CD4-positive, alpha-beta T cell treated with Interferon gamma for 1 hour (primary cell): ENCODE measurements around the gene SPEF2.

Experiments
- DNase-seq: peaks from one replicate; pipeline ENCODE4 v3.0.0-alpha.2; 2020

SPEF2 gene, protein sequence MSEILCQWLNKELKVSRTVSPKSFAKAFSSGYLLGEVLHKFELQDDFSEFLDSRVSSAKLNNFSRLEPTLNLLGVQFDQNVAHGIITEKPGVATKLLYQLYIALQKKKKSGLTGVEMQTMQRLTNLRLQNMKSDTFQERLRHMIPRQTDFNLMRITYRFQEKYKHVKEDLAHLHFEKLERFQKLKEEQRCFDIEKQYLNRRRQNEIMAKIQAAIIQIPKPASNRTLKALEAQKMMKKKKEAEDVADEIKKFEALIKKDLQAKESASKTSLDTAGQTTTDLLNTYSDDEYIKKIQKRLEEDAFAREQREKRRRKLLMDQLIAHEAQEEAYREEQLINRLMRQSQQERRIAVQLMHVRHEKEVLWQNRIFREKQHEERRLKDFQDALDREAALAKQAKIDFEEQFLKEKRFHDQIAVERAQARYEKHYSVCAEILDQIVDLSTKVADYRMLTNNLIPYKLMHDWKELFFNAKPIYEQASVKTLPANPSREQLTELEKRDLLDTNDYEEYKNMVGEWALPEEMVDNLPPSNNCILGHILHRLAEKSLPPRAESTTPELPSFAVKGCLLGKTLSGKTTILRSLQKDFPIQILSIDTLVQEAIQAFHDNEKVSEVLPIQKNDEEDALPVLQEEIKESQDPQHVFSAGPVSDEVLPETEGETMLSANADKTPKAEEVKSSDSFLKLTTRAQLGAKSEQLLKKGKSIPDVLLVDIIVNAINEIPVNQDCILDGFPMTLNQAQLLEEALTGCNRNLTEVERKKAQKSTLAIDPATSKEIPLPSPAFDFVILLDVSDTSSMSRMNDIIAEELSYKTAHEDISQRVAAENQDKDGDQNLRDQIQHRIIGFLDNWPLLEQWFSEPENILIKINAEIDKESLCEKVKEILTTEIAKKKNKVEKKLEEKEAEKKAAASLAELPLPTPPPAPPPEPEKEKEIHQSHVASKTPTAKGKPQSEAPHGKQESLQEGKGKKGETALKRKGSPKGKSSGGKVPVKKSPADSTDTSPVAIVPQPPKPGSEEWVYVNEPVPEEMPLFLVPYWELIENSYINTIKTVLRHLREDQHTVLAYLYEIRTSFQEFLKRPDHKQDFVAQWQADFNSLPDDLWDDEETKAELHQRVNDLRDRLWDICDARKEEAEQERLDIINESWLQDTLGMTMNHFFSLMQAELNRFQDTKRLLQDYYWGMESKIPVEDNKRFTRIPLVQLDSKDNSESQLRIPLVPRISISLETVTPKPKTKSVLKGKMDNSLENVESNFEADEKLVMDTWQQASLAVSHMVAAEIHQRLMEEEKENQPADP (N-terminal part only)

DNA sequence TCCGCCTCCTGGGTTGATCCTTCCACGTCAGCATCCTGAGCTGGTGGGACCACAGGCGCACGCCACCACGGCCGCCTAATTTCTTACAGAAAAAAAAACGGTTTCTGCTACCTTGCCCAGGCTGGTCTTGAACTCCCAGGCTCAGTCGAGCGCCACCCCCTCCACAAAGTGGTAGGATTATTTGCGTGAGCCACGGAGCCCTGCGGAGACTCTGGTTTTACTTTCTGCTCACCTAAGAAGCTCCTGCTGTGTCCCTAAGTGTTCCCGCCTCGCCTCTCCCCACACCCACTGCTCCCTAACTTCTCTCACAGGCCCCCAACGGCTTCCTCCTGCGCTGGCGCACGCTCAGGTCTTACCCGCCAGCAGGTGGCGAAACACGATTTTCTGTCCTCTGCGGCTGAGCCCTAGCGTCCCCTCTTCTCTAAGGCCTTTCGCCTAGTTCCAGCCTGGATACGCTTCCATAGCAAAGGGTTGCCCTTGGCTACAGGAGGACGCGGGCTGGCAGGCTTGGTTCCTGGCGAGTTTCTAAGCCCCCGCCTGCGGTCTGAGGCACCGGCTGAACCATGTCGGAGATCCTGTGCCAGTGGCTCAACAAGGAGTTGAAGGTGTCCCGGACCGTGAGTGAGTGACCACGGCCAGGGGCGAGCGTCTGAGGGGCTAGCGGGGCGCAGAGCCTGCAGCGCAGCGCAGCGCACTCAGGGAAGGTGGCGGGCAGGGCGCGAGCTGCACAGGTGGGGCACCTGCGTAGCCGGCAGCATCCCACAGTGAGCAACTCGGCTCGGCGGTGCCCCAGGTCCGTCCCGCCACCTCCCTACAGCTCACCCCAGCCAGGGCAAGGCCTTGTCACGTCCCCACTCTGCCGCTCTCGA, at the start of gene SPEF2:
Gene SPEF2, plus strand, starts transcription at position 429 of the 869 bp plus-strand sequence. Its CDS starts 135 bp downstream, at position 564.
- DNase-seq = peak; percentile 77

DNA sequence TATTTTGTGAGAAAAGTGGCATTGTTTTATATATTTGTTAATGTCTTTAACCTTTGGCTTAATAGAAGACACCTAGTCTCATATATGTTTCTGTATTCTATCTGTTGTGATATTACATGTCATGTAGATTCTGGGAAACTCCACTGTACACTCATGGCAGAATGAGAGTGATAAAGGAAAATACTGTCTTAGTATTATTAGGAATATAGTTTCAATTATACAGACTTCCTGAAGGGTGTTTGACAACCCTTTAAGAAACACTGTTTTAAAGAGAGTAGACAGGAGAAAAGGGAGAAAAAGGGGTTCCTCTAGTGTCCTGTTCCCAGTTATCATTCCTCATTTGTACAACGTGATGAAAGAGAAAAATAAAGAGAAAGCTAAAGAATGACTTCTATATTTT, 42.1 kb upstream of the SPEF2 start:
- no peak for DNase-seq

DNA sequence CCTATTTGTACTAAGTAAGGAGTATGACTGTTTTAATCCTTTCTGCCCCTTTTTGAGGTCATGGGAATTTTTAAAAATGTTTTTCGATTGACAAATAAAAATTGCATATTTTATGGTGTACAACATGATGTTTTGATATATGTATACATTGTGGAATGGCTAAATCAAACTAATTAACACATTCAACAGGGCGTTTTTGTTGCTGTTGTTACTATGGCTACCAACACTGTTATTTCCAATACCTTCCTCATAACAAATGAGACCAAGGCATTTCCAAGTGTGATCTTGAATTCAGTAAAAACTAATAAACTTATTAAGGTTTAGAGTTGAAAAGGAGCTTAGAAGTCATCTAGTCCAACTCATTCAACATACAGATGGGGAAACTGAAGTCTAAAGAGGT, 30.2 kb upstream of the SPEF2 start:
- DNase-seq = no peak

DNA sequence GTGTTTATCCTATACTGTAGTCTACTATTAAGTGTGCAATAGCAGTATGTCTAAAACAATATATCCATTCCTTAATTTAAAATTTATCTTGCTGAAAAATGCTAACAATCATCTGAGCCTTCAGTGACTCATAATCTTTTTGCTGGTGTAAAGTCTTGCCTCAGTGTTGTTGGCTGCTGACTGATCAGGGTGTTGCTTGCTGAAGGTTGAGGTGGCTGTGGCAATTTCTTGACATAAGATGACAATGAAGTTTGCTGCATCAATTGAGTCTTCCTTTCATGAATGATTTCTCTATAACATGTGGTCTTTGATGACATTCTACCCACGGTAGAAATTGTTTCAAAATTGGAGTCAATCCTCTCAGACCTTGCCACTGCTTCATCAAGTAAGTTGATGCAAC, 24.3 kb upstream of the SPEF2 start:
- no peak for DNase-seq

DNA sequence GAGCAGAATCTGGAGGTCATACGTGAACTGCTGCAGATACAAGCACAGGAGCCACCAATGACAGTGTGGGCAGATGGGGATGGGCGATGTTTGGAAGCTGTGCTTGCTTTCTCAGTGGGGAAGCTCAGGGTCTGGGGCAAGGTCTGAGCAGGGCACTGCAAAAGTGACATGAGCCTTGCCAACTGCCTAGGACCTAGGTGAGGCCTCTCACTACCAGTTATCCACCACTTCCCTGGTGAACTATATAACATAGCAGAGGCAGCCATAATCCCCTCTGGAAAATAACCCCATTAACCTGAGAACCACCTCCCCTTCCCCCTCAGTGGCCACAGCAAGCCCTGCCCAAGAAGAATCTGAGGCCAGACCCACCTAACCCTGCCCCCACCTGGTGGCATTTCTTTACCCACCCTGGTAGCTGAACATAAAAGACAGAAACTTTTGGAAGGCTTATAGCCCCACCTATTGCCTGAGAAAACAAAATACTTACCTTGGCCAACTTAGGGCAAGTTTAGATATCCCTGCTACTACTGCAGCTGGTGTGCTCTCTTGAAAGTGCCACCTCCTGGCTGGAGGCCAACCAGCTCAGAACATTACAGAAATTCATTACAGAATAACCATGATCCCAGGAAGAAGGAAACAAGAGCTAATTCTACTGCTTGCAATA, 18.8 kb upstream of the SPEF2 start:
- DNase-seq = no peak

DNA sequence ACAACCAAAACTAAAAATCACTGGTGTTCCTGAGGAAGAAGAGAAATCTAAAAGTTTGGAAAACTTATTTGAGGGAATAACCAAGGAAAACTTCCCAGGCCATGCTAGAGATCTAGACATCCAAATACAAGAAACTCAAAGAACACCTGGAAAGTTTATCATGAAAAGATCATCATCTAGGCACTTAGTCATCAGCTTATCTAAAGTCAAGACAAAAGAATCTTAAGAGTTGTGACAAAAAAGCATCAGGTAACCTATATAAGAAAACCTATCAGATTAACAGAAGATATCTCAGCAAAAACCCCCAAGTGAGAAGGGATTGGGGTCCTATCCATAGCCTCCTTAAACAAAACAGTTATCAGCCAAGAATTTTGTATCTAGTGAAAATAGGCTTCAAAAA, 17.1 kb upstream of the SPEF2 start:
- no peak for DNase-seq

DNA sequence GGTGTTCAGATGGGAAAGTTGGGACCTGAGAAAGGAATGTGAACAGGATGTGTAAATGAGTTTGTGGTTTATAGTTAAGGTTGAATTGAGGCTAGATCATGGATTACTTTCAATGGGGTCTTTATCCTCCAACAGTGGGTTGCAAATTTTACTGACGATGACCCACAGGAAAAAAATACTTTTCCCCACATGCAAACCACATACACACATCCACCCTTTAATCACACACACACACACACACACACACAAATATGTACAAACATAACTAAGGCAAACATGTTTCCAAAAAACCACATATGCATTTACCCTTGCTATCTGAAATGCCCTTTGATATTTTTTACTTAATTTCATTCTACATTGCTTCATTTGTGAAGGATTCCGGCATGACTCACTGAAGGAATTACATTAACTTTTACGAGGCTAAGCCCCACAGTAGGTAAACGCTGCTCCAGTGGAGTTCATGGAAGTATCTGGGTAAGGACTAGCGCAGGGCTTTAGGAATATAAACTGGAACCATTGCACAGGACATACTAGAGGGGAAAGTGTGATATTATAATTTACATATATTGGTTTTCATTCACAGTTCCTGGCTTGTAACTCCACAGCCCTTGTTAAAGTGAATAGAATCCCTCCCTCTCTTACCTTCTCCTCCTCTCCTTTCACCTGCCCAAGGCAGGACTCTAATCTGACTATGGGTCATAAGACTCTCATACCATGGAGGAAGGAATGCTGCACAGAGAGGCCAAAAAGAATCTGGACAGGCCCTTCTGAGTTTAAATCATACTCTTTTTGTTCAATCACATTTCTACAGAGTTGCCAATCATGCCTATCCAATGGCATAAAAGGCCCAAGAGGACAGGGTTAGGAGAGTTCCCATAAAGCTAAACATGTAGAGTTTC, 8.5 kb upstream of the SPEF2 start:
- DNase-seq = no peak

DNA sequence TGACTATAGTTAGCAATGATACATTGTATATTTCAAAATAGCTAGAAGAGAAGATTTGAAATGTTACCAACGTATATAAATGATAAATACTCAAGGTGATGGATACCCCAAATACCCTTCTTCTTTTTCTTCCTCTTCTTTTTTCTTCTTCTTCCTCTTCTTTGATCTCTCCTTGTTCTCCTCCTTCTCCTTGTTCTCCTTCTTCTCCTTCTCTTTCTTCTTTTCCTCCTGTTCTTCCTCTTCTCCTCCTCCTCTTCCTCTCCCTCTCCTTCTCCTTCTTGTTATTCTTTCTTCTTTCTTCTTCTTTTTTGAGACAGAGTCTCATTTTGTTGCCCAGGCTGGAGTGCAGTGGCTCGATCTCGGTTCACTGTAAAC, 616 bp upstream of the SPEF2 start:
- DNase-seq = no peak

DNA sequence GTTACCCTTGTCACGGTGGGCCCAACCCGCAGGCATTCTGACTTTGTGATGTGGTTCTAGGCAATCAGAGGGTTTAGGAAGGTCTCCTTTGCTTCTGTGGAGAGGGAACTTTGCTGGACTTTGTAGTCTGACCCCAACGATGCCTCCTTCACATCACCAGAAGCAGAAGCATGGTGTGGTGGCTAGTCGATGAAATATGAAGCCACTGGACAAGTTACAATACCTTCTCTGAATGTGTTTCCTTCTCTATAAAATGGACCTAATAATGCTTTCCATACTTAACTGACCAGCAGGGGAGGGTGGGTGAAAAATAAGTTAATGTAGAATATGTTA, 607 bp downstream of the SPEF2 start:
- DNase-seq = no peak

DNA sequence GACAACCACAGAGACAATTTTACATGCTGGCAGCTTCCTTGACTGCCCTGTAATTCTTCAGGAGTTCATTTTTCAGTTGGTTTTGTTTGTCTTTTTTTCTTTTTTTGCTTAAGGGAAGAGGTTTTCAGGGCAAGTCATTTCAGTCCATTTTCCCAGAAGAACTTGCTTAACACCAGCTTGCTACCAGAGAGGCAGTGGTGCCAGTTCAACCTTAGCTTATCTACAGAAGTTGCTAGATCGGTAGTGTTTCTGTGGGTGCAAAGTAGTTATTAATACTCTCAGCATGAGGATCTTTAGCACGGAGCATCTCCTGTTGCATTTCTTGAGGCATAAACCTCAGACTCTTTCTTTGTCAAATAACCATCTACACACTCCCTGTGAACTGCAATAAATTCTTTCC, 1.1 kb downstream of the SPEF2 start:
- DNase-seq = no peak

DNA sequence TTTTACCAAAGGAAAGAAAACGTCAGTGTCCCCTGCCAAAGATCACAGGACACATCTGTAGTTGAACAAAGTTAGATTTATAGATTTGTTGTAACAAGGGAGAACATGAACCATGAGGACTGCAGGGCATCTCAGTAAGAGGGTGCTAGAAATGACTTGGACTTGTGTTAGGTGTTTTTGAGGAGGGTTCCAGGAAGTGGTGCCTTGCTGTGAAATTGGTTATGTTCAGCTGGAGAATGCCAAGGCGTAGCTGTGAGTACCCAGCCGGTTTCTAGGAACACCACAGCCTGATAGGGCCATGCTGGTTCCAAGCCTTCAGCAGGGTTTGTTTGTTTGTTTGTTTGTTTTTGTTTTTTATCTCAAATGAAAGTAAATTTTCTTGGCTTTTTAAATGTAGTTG, 5.3 kb downstream of the SPEF2 start:
- DNase-seq = no peak

DNA sequence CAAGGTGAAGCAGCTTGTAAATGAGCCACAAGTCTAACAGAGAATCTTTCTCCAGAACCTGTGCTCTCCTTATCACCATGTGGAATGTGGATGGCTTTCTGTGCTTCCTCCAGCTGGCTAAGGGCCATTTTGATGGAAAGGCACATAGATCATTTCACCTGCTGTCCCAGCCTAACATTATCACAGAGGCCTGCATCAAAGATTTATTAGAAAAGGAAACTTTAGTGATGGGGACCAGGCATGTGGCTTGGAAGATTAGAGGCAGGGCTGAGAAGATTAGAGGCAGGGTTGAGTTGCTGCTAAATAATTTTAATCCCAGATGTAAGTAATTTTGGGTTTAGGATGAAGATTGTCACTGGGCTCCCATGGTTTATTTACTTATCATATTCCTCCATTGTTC, 6.3 kb downstream of the SPEF2 start:
- DNase-seq = no peak

DNA sequence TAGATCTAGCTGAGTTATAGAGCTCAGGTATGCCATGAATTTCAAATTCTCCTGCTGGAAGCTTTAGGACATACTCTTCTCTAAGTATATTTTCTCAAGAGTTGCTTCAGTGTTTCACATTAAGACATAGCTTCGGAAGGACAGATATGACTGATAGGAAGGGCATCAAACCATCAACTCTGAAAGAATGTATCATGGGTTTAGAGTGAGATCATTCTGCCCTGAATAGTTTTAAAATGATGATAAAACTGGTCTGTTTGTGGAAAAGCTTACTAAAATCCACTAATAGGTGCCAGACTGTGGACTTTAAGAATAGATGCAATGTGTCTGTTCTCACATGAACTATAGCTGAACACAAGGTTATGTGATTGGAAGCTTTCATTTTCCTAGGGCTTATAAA, 8.4 kb downstream of the SPEF2 start:
- DNase-seq = no peak

DNA sequence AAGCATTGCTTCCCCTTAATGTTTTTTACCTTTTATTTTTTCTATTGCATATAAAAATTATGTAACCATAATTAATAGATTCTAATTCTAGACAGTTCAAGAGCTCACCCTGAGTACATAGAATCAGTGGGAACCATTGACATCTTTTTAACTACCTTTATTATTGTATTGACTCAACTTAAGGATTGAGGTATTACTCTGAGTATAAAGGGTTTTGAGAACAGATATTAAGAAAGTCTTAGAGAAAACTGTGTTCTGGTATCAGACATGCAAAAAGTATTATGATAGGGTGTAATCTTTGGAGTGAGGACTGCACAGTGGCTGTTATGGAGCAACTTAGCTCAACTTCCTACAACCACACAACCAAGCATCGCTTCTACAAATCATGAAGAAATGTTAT, 8.9 kb downstream of the SPEF2 start:
- no peak for DNase-seq

DNA sequence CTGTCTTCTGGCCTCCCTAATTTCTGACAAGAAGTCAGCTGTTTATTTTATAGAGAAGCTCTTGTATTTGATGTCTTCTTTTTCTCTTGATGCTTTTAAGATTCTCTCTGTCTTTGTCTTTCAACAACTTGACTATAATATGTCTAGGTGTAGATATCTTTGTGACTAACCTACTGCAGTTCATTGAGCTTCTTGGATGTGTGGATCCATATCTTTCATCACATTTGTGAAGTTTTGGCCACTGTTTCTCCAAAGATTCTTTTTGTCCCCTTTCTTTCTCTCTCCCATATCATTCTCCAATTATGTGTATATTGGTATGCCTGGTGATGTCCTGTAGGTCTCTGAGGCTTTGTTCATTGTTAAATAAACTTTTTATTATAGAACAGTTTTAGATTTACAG, 16.7 kb downstream of the SPEF2 start:
- no peak for DNase-seq

DNA sequence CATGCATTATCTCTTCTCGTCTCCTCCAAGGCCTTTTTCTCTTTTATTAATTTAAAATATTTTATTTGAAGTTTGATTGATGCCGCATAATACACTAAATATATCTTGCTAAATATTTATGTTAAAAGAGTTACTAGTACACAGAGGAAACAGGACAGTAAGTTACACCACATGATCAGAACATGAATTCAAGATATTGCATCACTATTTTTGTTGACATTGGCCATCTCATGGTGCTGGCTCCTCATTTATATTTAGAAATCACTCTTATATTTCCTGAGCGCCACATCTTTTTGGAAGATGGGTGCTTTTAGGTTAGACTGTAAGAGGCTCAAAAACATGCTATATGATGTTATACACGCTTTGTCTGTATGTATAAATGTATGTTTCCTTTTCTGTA, 23.0 kb downstream of the SPEF2 start:
- no peak for DNase-seq

DNA sequence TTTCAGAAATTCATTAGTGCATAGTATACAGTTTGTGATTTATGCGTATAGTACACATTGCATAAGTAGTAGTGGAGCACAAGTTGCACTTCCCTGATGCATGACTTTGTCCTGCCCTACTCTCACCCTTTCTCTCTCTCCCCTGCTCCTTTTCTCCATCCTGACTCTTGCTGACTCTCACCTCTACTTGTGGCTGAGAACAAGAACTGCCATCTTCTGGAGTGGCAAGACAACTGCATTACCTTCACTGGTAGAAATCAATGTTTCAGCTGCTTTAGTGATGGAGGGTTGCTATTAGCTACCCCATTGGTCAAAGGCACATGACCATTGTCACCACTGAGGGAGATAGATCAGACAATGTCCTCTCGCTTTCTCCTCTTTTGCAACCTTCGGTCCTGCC, 26.9 kb downstream of the SPEF2 start:
- DNase-seq = no peak

DNA sequence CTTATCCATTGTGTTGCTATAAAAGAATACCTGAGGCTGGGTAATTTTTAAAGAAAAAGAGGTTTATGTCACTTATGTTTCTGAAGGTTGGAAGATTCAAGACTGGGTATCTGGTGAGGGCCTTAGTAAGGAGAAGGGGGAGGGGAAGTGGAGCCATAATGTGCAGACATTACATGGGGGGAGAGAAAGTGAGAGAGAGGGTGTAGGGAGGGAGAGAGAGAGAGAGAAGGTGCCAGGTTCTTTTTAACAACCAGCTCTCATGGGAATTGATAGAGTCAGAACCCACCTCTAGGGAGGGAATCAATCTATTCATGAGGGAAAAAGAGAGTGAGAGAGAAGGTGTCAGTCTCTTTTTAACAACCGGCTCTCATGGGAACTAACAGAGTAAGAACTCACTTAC, 29.5 kb downstream of the SPEF2 start:
- no peak for DNase-seq

DNA sequence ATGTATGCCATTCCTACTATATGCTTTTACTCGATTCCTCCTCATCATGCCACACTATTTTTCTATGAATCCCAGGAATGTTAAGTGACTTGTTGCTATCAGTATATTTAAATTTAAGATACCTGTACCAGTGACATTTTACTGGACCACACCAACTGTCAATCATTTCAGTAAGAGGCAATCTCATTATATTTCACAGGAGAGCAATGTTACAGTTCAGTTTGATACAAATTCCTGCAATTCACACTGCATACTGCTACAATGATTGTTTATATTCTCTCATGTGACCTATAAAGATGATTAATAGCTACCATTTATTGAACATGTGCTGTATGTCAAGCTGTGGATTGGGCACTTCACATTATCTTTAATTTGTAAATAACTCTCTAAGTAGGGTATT, 30.0 kb downstream of the SPEF2 start:
- no peak for DNase-seq

DNA sequence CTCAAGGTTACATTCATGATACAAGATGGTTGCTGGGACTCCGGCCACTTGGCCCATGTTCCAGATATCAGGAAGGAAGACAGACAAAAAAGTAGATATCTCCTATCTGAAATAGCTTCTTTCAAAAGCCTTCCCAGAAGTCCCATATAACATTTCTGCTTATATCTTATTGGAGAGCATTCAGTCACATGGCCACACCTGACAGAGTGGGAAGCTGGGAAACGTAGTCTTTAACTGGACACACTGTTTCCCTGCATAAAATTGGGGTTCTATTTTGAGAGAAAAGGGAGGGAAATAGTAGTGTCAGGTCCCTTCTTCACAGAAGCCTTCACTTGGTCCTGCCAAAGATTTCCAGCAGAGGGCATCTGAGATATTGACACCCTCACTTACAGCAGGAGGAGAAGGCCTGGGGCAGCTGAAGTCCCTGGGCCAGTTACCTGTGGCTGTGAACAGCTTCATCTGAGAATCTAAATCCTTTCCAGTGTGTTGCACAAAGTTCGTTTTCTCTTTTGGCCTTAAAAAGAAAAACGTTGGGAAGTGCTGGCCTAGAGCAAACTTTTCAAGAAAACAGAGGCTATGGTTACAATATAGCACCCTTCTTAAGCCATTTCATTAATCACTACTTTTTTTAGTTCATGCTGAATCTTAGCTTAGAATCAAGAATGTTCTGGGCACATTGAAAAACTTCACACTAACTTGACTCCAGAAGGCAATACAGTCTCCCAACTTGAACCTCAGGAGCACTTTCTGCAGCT, 33.5 kb downstream of the SPEF2 start:
- peak; percentile 49 for DNase-seq
